Smooth muscle cell (in vitro differentiated cells): Measurements from ENCODE around the gene BABAM2. TPM values are rescaled to one million over a fixed set of nuclear protein-coding genes. Genes with fewer than 3 reads are reported as not detected.

Experiments used
- DNase-seq: peaks from one replicate; lab custom pipeline; 2025; ENCODE audit not compliant: unreplicated experiment; lab: John Stamatoyannopoulos, UW
- H2AFZ ChIP-seq: fragments of 200-600 bp; sonication (generic); 2 replicates; pipeline ENCODE4 v1.6.0; 2016; ENCODE audit warnings: antibody characterized with exemption, low read depth, mild to moderate bottlenecking
- H3F3A ChIP-seq: fragments of 200-600 bp; sonication (generic); 2 replicates; pipeline ENCODE4 v1.6.0; 2017; ENCODE audit warnings: antibody characterized with exemption, low read depth
- H3K27ac ChIP-seq: fragments of 200-600 bp; sonication (generic); 2 replicates; pipeline ENCODE4 v1.5.1; 2016; ENCODE audit warnings: low read depth, mild to moderate bottlenecking
- H3K27me3 ChIP-seq: fragments of 200-600 bp; sonication (generic); 2 replicates; pipeline ENCODE4 v1.6.1; 2016; ENCODE audit warnings: low read depth, mild to moderate bottlenecking
- H3K36me3 ChIP-seq: fragments of 200-600 bp; sonication (generic); 2 replicates; pipeline ENCODE4 v1.5.1; 2016; ENCODE audit warnings: low read depth
- H3K4me1 ChIP-seq: fragments of 200-600 bp; sonication (generic); 2 replicates; pipeline ENCODE4 v1.5.1; 2016; ENCODE audit warnings: low read depth
- H3K4me2 ChIP-seq: fragments of 200-600 bp; sonication (generic); 2 replicates; pipeline ENCODE4 v1.6.0; 2016; ENCODE audit warnings: mild to moderate bottlenecking
- H3K4me3 ChIP-seq: fragments of 200-600 bp; sonication (generic); 2 replicates; pipeline ENCODE4 v1.5.1; 2016; ENCODE audit warnings: mild to moderate bottlenecking
- H3K79me2 ChIP-seq: fragments of 200-600 bp; sonication (generic); 2 replicates; pipeline ENCODE4 v1.6.0; 2016; ENCODE audit warnings: low read depth, mild to moderate bottlenecking
- H3K9ac ChIP-seq: fragments of 200-600 bp; sonication (generic); 2 replicates; pipeline ENCODE4 v1.6.0; 2016; ENCODE audit warnings: low read depth
- H3K9me3 ChIP-seq: fragments of 200-600 bp; sonication (generic); replicated peaks from 2 replicates; pipeline ENCODE4 v1.5.1; 2016; ENCODE audit warnings: low read depth
- H4K20me1 ChIP-seq: fragments of 200-600 bp; sonication (generic); 2 replicates; pipeline ENCODE4 v1.6.0; 2016; ENCODE audit warnings: low read depth
- CTCF ChIP-seq: fragments of 200-600 bp; sonication (generic); IDR thresholded peaks from 2 replicates; pipeline ENCODE4 v1.5.1; 2017; ENCODE audit warnings: borderline replicate concordance, mild to moderate bottlenecking, antibody characterized with exemption; ENCODE audit not compliant: insufficient read depth, poor library complexity, severe bottlenecking
- WGBS: methylation state at CpG from one replicate; pipeline ENCODE4 v1.1.7; 2016; ENCODE audit warnings: low lambda C conversion rate; 5-methylcytosine and 5-hydroxymethylcytosine counted together
- polyA plus RNA-seq: library from polyadenylated mRNA; unstranded; fragments of >200 nt; fragmentation: Nextera tagmentation; extraction: Ambion mirVana; gene quantifications from 2 replicates; pipeline ENCODE4 v1.2.1, GENCODE V29; 2016
- total RNA-seq: library from RNA; depleted of rRNA; stranded (reverse); fragments of >200 nt; gene quantifications from 2 replicates; pipeline ENCODE4 v1.2.3, GENCODE V29; 2014

Gene BABAM2
- total and polyA plus RNA-seq, 2 experiments from 2014 or later, result 26.5 to 29.1 TPM

GRCh38 chr2:28049899-28050298 lies 159.4 kb downstream of the BABAM2 start:
- no peak for DNase-seq
- Histone ChIP-seq H3K4me3 (no peak overlapping the region), H3K36me3 (no peaks in the 10 kb centered on the region), H4K20me1 (no peaks in the 10 kb centered on the region), H3K79me2 (no peaks in the 10 kb centered on the region), H3K4me1 (peaks cover 14% of the 10 kb centered on the region), H3K4me2 (no peak overlapping the region), H2AFZ (no peak overlapping the region), H3K9ac (no peak overlapping the region), H3K9me3 (no peaks in the 10 kb centered on the region), H3K27me3 (no peaks in the 10 kb centered on the region), H3K27ac (no peak overlapping the region), H3F3A (peaks cover 6% of the 10 kb centered on the region)
- 95% methylated on average over 2 of the region's 2 CpGs for WGBS
- TF ChIP-seq CTCF, result no peak

GRCh38 chr2:28052691-28053090 lies 162.2 kb downstream of the BABAM2 start:
- no peak for TF ChIP-seq CTCF
- 20% methylated on average over 1 of the region's 1 CpG for WGBS
- Histone ChIP-seq H3K9ac (no peak overlapping the region), H3F3A (peaks cover 6% of the 10 kb centered on the region), H3K36me3 (no peaks in the 10 kb centered on the region), H3K4me3 (no peak overlapping the region), H3K27me3 (no peaks in the 10 kb centered on the region), H3K9me3 (no peaks in the 10 kb centered on the region), H3K4me1 (peaks cover 10% of the 10 kb centered on the region), H2AFZ (peak overlapping the region; percentile 28), H4K20me1 (no peaks in the 10 kb centered on the region), H3K4me2 (peak overlapping the region; percentile 56), H3K79me2 (no peaks in the 10 kb centered on the region), H3K27ac (peak overlapping the region; percentile 60)
- DNase-seq, result no peak

- WGBS, result 40% methylated on average over 2 of the region's 2 CpGs
Observed at GRCh38 chr2:28053597-28053996, 163.1 kb downstream of the BABAM2 start.

More at GRCh38 chr2:28053597-28053996, 163.1 kb downstream of the BABAM2 start:
- peaks cover 9% of the 10 kb centered on the region for H3K4me1 ChIP-seq
- no peaks in the 10 kb centered on the region for H3K36me3 ChIP-seq
- H3K9ac ChIP-seq, result no peak overlapping the region
- no peak for TF ChIP-seq CTCF
- H3K4me2 ChIP-seq, result peak overlapping the region; percentile 56
- H4K20me1 ChIP-seq, result no peaks in the 10 kb centered on the region
- H2AFZ ChIP-seq, result peak overlapping the region; percentile 28
- no peaks in the 10 kb centered on the region for H3K27me3 ChIP-seq
- H3K27ac ChIP-seq, result peak overlapping the region; percentile 60
- no peaks in the 10 kb centered on the region for H3K9me3 ChIP-seq
- DNase-seq, result no peak
- H3F3A ChIP-seq, result peaks cover 6% of the 10 kb centered on the region
- no peak overlapping the region for H3K4me3 ChIP-seq
- H3K79me2 ChIP-seq, result no peaks in the 10 kb centered on the region
